Tibial nerve (tissue), 4 donors: Measurements from ENCODE around the gene PLXNC1. TPM values are rescaled to one million over a fixed set of nuclear protein-coding genes. Genes with fewer than 3 reads are reported as not detected.

Experiments used
- DNase-seq, 2 donors: peaks; one replicate each; pipeline ENCODE4 v3.0.0-alpha.2; 2019; ENCODE audit warnings: low spot score in 2 of 2
- H3K27ac ChIP-seq, 4 donors: fragments of 200-600 bp; sonication (generic) in 3 of 4; one replicate each; pipeline ENCODE4 v1.5.1; 2017 to 2019; ENCODE audit warnings: mild to moderate bottlenecking in 1 of 4
- H3K27me3 ChIP-seq, 2 donors: fragments of 200-600 bp; sonication (generic) in 1 of 2; one replicate each; pipeline versions ENCODE4 v1.5.1 to v1.6.0; 2017 to 2019
- H3K36me3 ChIP-seq, 3 donors: fragments of 200-600 bp; sonication (generic); one replicate each; pipeline ENCODE4 v1.5.1; 2018 to 2019
- H3K4me1 ChIP-seq, 4 donors: fragments of 200-600 bp; sonication (generic) in 3 of 4; one replicate each; pipeline ENCODE4 v1.5.1; 2017 to 2019
- H3K4me3 ChIP-seq, 4 donors: fragments of 200-600 bp; sonication (generic) in 3 of 4; one replicate each; pipeline ENCODE4 v1.5.1; 2017 to 2019; ENCODE audit warnings: mild to moderate bottlenecking in 1 of 4, moderate library complexity in 1 of 4
- H3K9me3 ChIP-seq, 4 donors: fragments of 200-600 bp; sonication (generic) in 3 of 4; one replicate each; pipeline ENCODE4 v1.5.1; 2017 to 2019
- CTCF ChIP-seq, 5 experiments: fragments of 200-600 bp in 3 of 5; fragments of 450-650 bp in 2 of 5; sonication (generic) in 3 of 5; IDR thresholded peaks; one replicate each; pipeline ENCODE4 v1.5.1; 2016 to 2019; ENCODE audit warnings: antibody characterized with exemption in 5 of 5, mild to moderate bottlenecking in 3 of 5, moderate library complexity in 2 of 5
- EP300 ChIP-seq, 2 donors: sonication (generic); formaldehyde crosslinking; IDR thresholded peaks; one replicate each; pipeline ENCODE4 v1.6.1; 2017; ENCODE audit warnings: antibody characterized with exemption in 2 of 2, mild to moderate bottlenecking in 1 of 2
- POLR2A ChIP-seq, 2 donors: fragments of 450-650 bp; IDR thresholded peaks; one replicate each; pipeline ENCODE4 v1.6.1; 2017; ENCODE audit warnings: antibody characterized with exemption in 2 of 2, mild to moderate bottlenecking in 2 of 2, moderate library complexity in 2 of 2
- WGBS, 2 donors: methylation state at CpG; one replicate each; pipeline ENCODE4 v1.1.5; 2018; 5-methylcytosine and 5-hydroxymethylcytosine counted together
- total RNA-seq, 4 donors: library from RNA; depleted of rRNA; stranded (reverse); fragments of >200 nt; gene quantifications; one replicate each; pipeline ENCODE4 v1.1.0, GENCODE V29; 2016

The PLXNC1 gene
- total RNA-seq, 4 donors from 2014 or later: 9.0 to 20.8 (median 11.4) TPM

- no peaks in the 10 kb centered on the region for H3K36me3 ChIP-seq
- H3K27ac ChIP-seq: no peak overlapping the region
- peaks cover 0 to 8% (median 4%) of the 10 kb centered on the region in 4 donors for H3K4me1 ChIP-seq
- peaks cover 0 to 15% (median 0%) of the 10 kb centered on the region in 4 donors for H3K9me3 ChIP-seq
- no peak overlapping the region for H3K4me3 ChIP-seq
- no peak for DNase-seq
- WGBS, 2 donors: 70 to 77% methylated on average over 10 of the region's 10 CpGs
- TF ChIP-seq CTCF (IDR thresholded peaks at IDR 0.05) (no peak), EP300 (IDR thresholded peaks at IDR 0.05) (no peak), POLR2A (IDR thresholded peaks at IDR 0.05) (no peak)
- H3K27me3 ChIP-seq: no peaks in the 10 kb centered on the region
Measured at GRCh38 chr12:94175763-94176668, 27.6 kb downstream of the PLXNC1 start.

GRCh38 chr12:94178054-94178453, 29.7 kb downstream of the PLXNC1 start:
- no peak for DNase-seq
- no peak overlapping the region for H3K27ac ChIP-seq
- H3K4me3 ChIP-seq: no peak overlapping the region
- peaks cover 0 to 8% (median 4%) of the 10 kb centered on the region in 4 donors for H3K4me1 ChIP-seq
- TF ChIP-seq EP300 (IDR thresholded peaks at IDR 0.05) (no peak), POLR2A (IDR thresholded peaks at IDR 0.05) (no peak), CTCF (IDR thresholded peaks at IDR 0.05) (no peak)
- H3K27me3 ChIP-seq: no peaks in the 10 kb centered on the region
- peaks cover 0 to 15% (median 0%) of the 10 kb centered on the region in 4 donors for H3K9me3 ChIP-seq
- no peaks in the 10 kb centered on the region for H3K36me3 ChIP-seq

GRCh38 chr12:94178882-94179281, 30.5 kb downstream of the PLXNC1 start:
- Histone ChIP-seq H3K27ac (no peak overlapping the region), H3K27me3 (no peaks in the 10 kb centered on the region), H3K4me1 (peaks cover 0 to 8% (median 3%) of the 10 kb centered on the region in 4 donors), H3K9me3 (peaks cover 0 to 15% (median 0%) of the 10 kb centered on the region in 4 donors), H3K4me3 (no peak overlapping the region), H3K36me3 (no peaks in the 10 kb centered on the region)
- 87 to 92% methylated on average over 3 of the region's 3 CpGs for WGBS, 2 donors
- no peak for TF ChIP-seq CTCF (IDR thresholded peaks at IDR 0.05)
- TF ChIP-seq EP300 (IDR thresholded peaks at IDR 0.05): no peak
- no peak for TF ChIP-seq POLR2A (IDR thresholded peaks at IDR 0.05)
- DNase-seq: no peak

GRCh38 chr12:94179723-94180122, 31.3 kb downstream of the PLXNC1 start:
- Histone ChIP-seq H3K27ac (no peak overlapping the region), H3K4me1 (peaks cover 0 to 8% (median 0%) of the 10 kb centered on the region in 4 donors), H3K9me3 (peaks cover 0 to 15% (median 0%) of the 10 kb centered on the region in 4 donors), H3K36me3 (no peaks in the 10 kb centered on the region), H3K27me3 (no peaks in the 10 kb centered on the region), H3K4me3 (no peak overlapping the region)
- no peak for DNase-seq
- TF ChIP-seq POLR2A (IDR thresholded peaks at IDR 0.05): no peak
- no peak for TF ChIP-seq EP300 (IDR thresholded peaks at IDR 0.05)
- no peak for TF ChIP-seq CTCF (IDR thresholded peaks at IDR 0.05)
- 62 to 64% methylated on average over 3 of the region's 3 CpGs for WGBS, 2 donors
